DND-41 (cell line): ENCODE results near the gene CHMP1A.

ENCODE experiments used
- ATAC-seq: fragments of 200-7000 bp; cut with Tn5 transposase; 3 replicates; pipeline ENCODE4 v1.9.1; 2021; ENCODE audit warnings: low read depth; ENCODE audit not compliant: insufficient read depth
- DNase-seq: peaks from one replicate; pipeline ENCODE4 v3.0.0-alpha.2; 2020
- H2AFZ ChIP-seq: 2 replicates; pipeline ENCODE4 v1.6.0; 2012; ENCODE audit warnings: low read depth, low read length
- H3K27ac ChIP-seq: 2 replicates; pipeline ENCODE4 v1.5.1; 2012; ENCODE audit warnings: low read length, inconsistent platforms
- H3K27me3 ChIP-seq: fragments of 200-600 bp; sonication (generic); 2 replicates; pipeline ENCODE4 v1.6.0; 2012; ENCODE audit warnings: low read length, mild to moderate bottlenecking, inconsistent platforms; ENCODE audit not compliant: insufficient read depth, poor library complexity
- H3K36me3 ChIP-seq: 2 replicates; pipeline ENCODE4 v1.5.1; 2012; ENCODE audit warnings: low read length, inconsistent platforms; ENCODE audit not compliant: insufficient read depth
- H3K4me1 ChIP-seq: 2 replicates; pipeline ENCODE4 v1.5.1; 2012; ENCODE audit warnings: mild to moderate bottlenecking, low read length; ENCODE audit not compliant: insufficient read depth
- H3K4me2 ChIP-seq: 2 replicates; pipeline ENCODE4 v1.6.0; 2012; ENCODE audit warnings: mild to moderate bottlenecking, moderate library complexity, low read length, inconsistent platforms; ENCODE audit not compliant: insufficient read depth
- H3K4me3 ChIP-seq, 2 experiments: fragments of 200-600 bp in 1 of 2; shearing (Covaris generic) in 1 of 2; 2 replicates each; pipeline ENCODE4 v1.5.1; 2012 to 2016; ENCODE audit warnings: inconsistent platforms in 2 of 2, low read length in 2 of 2, mild to moderate bottlenecking in 2 of 2, low read depth in 1 of 2, moderate library complexity in 1 of 2
- H3K79me2 ChIP-seq: 2 replicates; pipeline ENCODE4 v1.6.0; 2012; ENCODE audit warnings: low read length, inconsistent platforms; ENCODE audit not compliant: insufficient read depth
- H3K9ac ChIP-seq: 2 replicates; pipeline ENCODE4 v1.6.0; 2012; ENCODE audit warnings: low read depth, mild to moderate bottlenecking, inconsistent platforms, low read length, moderate library complexity
- H3K9me3 ChIP-seq: 2 replicates; pipeline ENCODE4 v1.5.1; 2012; ENCODE audit warnings: low read length, moderate library complexity, mild to moderate bottlenecking, inconsistent platforms; ENCODE audit not compliant: insufficient read depth, severe bottlenecking
- H4K20me1 ChIP-seq: 2 replicates; pipeline ENCODE4 v1.6.0; 2012; ENCODE audit warnings: low read length; ENCODE audit not compliant: insufficient read depth
- EZH2 ChIP-seq: IDR thresholded peaks from 3 replicates; pipeline ENCODE4 v1.6.1; 2012; ENCODE audit warnings: borderline replicate concordance, low read depth, mild to moderate bottlenecking, moderate library complexity, low read length, inconsistent platforms; ENCODE audit not compliant: severe bottlenecking
- TF ChIP-seq, protein P1 (sequence below): IDR thresholded peaks from 2 replicates; pipeline ENCODE4 v1.5.1; 2012; ENCODE audit warnings: borderline replicate concordance, low read length, moderate library complexity, mild to moderate bottlenecking; ENCODE audit not compliant: poor library complexity, severe bottlenecking; ENCODE audit errors: extremely low read depth

The CHMP1A gene

DNA sequence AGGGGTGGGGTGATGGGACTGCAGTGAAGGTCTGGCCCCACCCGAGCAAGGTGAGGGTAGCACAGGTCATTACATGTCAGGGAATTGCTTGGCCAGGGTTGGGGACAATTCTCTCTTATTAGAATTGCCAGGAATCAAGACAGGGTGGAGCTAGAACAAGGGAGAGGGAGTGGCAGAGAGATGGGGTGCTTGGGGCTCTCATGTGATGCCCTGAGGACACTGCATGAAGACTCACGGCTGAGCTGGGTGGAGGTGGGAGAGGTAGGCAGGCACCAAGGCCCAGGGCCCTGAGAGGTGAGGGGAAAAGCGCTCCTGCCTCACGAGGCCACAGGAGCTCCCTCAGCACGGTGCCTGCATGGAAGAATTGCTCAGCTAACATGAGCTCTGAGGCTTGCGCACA, 40.5 kb downstream of the CHMP1A start:
- DNase-seq (no peak), ATAC-seq (no peak)
- TF ChIP-seq, protein P1, sequence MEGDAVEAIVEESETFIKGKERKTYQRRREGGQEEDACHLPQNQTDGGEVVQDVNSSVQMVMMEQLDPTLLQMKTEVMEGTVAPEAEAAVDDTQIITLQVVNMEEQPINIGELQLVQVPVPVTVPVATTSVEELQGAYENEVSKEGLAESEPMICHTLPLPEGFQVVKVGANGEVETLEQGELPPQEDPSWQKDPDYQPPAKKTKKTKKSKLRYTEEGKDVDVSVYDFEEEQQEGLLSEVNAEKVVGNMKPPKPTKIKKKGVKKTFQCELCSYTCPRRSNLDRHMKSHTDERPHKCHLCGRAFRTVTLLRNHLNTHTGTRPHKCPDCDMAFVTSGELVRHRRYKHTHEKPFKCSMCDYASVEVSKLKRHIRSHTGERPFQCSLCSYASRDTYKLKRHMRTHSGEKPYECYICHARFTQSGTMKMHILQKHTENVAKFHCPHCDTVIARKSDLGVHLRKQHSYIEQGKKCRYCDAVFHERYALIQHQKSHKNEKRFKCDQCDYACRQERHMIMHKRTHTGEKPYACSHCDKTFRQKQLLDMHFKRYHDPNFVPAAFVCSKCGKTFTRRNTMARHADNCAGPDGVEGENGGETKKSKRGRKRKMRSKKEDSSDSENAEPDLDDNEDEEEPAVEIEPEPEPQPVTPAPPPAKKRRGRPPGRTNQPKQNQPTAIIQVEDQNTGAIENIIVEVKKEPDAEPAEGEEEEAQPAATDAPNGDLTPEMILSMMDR, result no peak
- TF ChIP-seq EZH2, result no peak
- Histone ChIP-seq H3K9me3 (no peaks in the 10 kb centered on the region), H3K4me3 (no peak overlapping the region), H3K9ac (no peak overlapping the region), H3K27ac (peak overlapping the region; percentile 60), H3K36me3 (no peaks in the 10 kb centered on the region), H3K4me1 (peaks cover 11% of the 10 kb centered on the region), H3K79me2 (no peaks in the 10 kb centered on the region), H3K27me3 (no peaks in the 10 kb centered on the region), H3K4me2 (no peak overlapping the region), H4K20me1 (no peaks in the 10 kb centered on the region), H2AFZ (no peak overlapping the region)

DNA sequence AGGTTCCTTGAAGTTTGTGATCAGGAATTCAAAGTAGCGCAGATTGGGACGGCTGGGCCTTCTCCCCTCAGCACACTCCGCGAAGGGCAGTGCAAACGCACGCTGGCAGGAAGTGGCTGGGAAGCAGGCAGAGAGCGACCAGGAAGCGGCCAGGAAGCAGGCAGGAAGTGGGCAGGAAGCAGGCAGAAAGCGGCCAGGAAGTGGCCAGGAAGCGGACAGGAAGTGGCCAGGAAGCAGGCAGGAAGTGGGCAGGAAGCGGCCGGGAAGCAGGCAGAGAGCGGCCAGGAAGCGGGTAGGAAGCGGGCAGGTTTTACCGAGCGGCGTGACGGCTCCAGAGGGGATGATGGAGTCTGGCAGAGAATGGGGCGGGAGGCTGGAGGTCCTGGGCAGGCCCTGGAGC, 40.9 kb downstream of the CHMP1A start:
- Histone ChIP-seq H3K4me1 (peaks cover 11% of the 10 kb centered on the region), H3K9ac (no peak overlapping the region), H3K9me3 (no peaks in the 10 kb centered on the region), H3K4me3 (no peak overlapping the region), H3K4me2 (no peak overlapping the region), H3K36me3 (no peaks in the 10 kb centered on the region), H3K27ac (peak overlapping the region; percentile 60), H3K79me2 (no peaks in the 10 kb centered on the region), H3K27me3 (no peaks in the 10 kb centered on the region), H4K20me1 (no peaks in the 10 kb centered on the region), H2AFZ (no peak overlapping the region)
- no peak for TF ChIP-seq EZH2
- TF ChIP-seq, protein P1, result no peak
- ATAC-seq (peak; percentile 34; the same call in 1 of the 3 replicates), DNase-seq (peak; percentile 39)

DNA sequence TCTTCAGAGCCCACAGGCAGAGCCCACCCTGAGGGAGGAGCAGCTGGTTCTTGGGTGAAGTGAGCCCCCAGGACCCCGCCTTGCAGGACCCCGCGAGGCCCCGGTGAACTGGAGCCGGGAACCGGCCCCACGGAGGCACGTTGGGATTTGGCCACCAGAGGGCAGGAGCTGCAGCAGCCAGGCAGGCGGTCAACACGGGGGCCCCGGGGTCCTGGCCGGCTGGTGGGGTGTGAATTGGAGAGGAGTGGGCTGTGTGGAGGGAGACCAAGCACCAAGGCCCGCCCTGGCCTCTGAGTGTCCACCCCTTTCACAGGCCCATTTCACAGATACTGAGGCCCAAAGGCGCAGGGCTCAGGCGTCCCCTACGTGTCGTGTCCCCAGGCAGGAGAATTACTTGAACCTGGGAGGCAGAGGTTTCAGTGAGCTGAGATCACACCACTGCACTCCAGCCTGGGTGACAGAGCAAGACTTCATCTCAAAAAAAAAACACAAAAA, 41.9 kb downstream of the CHMP1A start:
- H4K20me1 ChIP-seq, result no peaks in the 10 kb centered on the region
- H3K4me3 ChIP-seq, result no peak overlapping the region
- H3K4me1 ChIP-seq, result peaks cover 11% of the 10 kb centered on the region
- no peak overlapping the region; the same call in 1 of the 2 replicates for H3K27ac ChIP-seq
- no peak overlapping the region for H3K9ac ChIP-seq
- H3K79me2 ChIP-seq, result no peaks in the 10 kb centered on the region
- peak; percentile 41; the same call in 1 of the 3 replicates for ATAC-seq
- no peaks in the 10 kb centered on the region for H3K27me3 ChIP-seq
- no peaks in the 10 kb centered on the region for H3K36me3 ChIP-seq
- no peak for TF ChIP-seq EZH2
- TF ChIP-seq, protein P1, result peak; percentile 66
- DNase-seq, result no peak
- no peaks in the 10 kb centered on the region for H3K9me3 ChIP-seq
- no peak overlapping the region for H3K4me2 ChIP-seq
- H2AFZ ChIP-seq, result no peak overlapping the region
